KOPT-K1 (cell line): ENCODE data around the gene PRKAR1A.
"Not testable (repeated sequence)": the region's sequence is repeated elsewhere in the genome, so short reads cannot be mapped to it uniquely, and the experiment has no call there.

ENCODE experiments used
- H3K27ac ChIP-seq: fragments of 200-600 bp; sonication (generic); 2 replicates; pipeline ENCODE4 v1.5.1; 2016; ENCODE audit warnings: antibody characterized with exemption, mild to moderate bottlenecking, low read depth, low read length; ENCODE audit not compliant: poor library complexity, severe bottlenecking
- H3K36me3 ChIP-seq: fragments of 200-600 bp; sonication (generic); 2 replicates; pipeline ENCODE4 v1.5.1; 2017; ENCODE audit warnings: antibody characterized with exemption, mild to moderate bottlenecking, low read length, moderate library complexity; ENCODE audit not compliant: insufficient read depth
- H3K9me3 ChIP-seq: fragments of 200-600 bp; sonication (generic); 2 replicates; pipeline ENCODE4 v1.5.1; 2017; ENCODE audit warnings: antibody characterized with exemption, low read length, mild to moderate bottlenecking; ENCODE audit not compliant: insufficient read depth, poor library complexity, severe bottlenecking

The PRKAR1A gene

GRCh38 chr17:68512247-68512959 is at the start of gene PRKAR1A:
Gene PRKAR1A (plus strand): TSS chr17:68512430. CDS start chr17:68515400, 2,970 bp downstream.
- H3K9me3 ChIP-seq, result no peaks in the 10 kb centered on the region
- peaks cover 29% of the 10 kb centered on the region for H3K36me3 ChIP-seq
- peak within 1 kb of the TSS; percentile 82 for H3K27ac ChIP-seq

- H3K36me3 ChIP-seq, result no peaks in the 10 kb centered on the region
- H3K27ac ChIP-seq, result no peak overlapping the region
- no peaks in the 10 kb centered on the region for H3K9me3 ChIP-seq
These were observed 48.8 kb upstream of the PRKAR1A start for GRCh38 chr17:68463211-68464019.

GRCh38 chr17:68468334-68468733 is 43.9 kb upstream of the PRKAR1A start:
- no peak overlapping the region for H3K27ac ChIP-seq
- no peaks in the 10 kb centered on the region for H3K9me3 ChIP-seq
- no peaks in the 10 kb centered on the region for H3K36me3 ChIP-seq

- no peaks in the 10 kb centered on the region for H3K36me3 ChIP-seq
- H3K27ac ChIP-seq, result no peak overlapping the region
- H3K9me3 ChIP-seq, result no peaks in the 10 kb centered on the region
These were observed 43.4 kb upstream of the PRKAR1A start for GRCh38 chr17:68468788-68469187.

GRCh38 chr17:68470961-68471360 is 41.3 kb upstream of the PRKAR1A start:
- Histone ChIP-seq H3K9me3 (no peaks in the 10 kb centered on the region), H3K27ac (no peak overlapping the region), H3K36me3 (no peaks in the 10 kb centered on the region)

- Histone ChIP-seq H3K9me3 (peaks cover 13% of the 10 kb centered on the region), H3K27ac (no peak overlapping the region), H3K36me3 (no peaks in the 10 kb centered on the region)
These were observed 31.3 kb upstream of the PRKAR1A start for GRCh38 chr17:68480885-68481284.

GRCh38 chr17:68482576-68483041 is 29.6 kb upstream of the PRKAR1A start:
- H3K9me3 ChIP-seq, result peaks cover 13% of the 10 kb centered on the region
- no peak overlapping the region for H3K27ac ChIP-seq
- no peaks in the 10 kb centered on the region for H3K36me3 ChIP-seq

- H3K36me3 ChIP-seq, result no peaks in the 10 kb centered on the region
- peaks cover 11% of the 10 kb centered on the region for H3K9me3 ChIP-seq
- no peak overlapping the region for H3K27ac ChIP-seq
These were observed 27.8 kb upstream of the PRKAR1A start for GRCh38 chr17:68484458-68484857.

GRCh38 chr17:68489919-68490318 is 22.3 kb upstream of the PRKAR1A start:
- no peaks in the 10 kb centered on the region for H3K9me3 ChIP-seq
- H3K36me3 ChIP-seq, result no peaks in the 10 kb centered on the region
- no peak overlapping the region for H3K27ac ChIP-seq

- Histone ChIP-seq H3K36me3 (no peaks in the 10 kb centered on the region), H3K9me3 (no peaks in the 10 kb centered on the region), H3K27ac (no peak overlapping the region)
These were observed 20.6 kb upstream of the PRKAR1A start for GRCh38 chr17:68491381-68492231.

- not testable (repeated sequence) for H3K27ac ChIP-seq, H3K9me3 ChIP-seq, H3K36me3 ChIP-seq
These were observed 19.7 kb upstream of the PRKAR1A start for GRCh38 chr17:68492394-68493054.

GRCh38 chr17:68495081-68495480 is 17.1 kb upstream of the PRKAR1A start:
- no peak overlapping the region for H3K27ac ChIP-seq
- no peaks in the 10 kb centered on the region for H3K36me3 ChIP-seq
- no peaks in the 10 kb centered on the region for H3K9me3 ChIP-seq

GRCh38 chr17:68497885-68498319 is 14.3 kb upstream of the PRKAR1A start:
- no peaks in the 10 kb centered on the region for H3K9me3 ChIP-seq
- H3K27ac ChIP-seq, result no peak overlapping the region

GRCh38 chr17:68498479-68499326 is 13.5 kb upstream of the PRKAR1A start:
- H3K9me3 ChIP-seq, result no peaks in the 10 kb centered on the region
- H3K27ac ChIP-seq, result no peak overlapping the region
- no peaks in the 10 kb centered on the region for H3K36me3 ChIP-seq

More at GRCh38 chr17:68497885-68498319, 14.3 kb upstream of the PRKAR1A start:
- H3K36me3 ChIP-seq, result no peaks in the 10 kb centered on the region
